Astrocyte (in vitro differentiated cells and primary cell): ENCODE measurements around the gene KLK10.

Source experiments
- EZH2 ChIP-seq: IDR thresholded peaks from 2 replicates; pipeline ENCODE4 v1.6.1; 2012; ENCODE audit warnings: mild to moderate bottlenecking, low read length, inconsistent platforms; ENCODE audit not compliant: insufficient read depth
- TF ChIP-seq, protein P1 (sequence below): IDR thresholded peaks from 2 replicates; pipeline ENCODE4 v1.5.1; 2011; ENCODE audit warnings: low read depth, mild to moderate bottlenecking, inconsistent platforms, low read length, moderate library complexity; ENCODE audit not compliant: insufficient read depth

DNA sequence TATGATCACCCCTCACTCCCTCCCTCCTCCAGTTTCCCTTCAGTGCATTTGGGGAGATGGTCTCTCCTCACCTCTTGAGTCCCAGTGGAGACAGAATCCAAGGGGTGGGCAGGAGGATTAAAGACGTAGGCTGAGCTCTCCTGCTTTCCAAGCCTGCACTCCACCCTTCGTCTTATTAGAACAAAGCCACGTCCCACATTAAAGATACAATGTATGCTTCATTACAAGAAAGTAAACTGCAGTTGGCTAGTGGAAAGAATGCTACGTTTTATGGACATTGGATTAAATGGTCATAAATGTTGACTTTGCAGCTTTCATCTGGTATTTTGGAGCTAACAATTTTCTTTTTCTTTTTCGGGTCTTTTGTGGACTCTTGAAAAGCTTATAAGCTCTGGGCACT, 8.4 kb upstream of the KLK10 start:
- TF ChIP-seq, protein P1, sequence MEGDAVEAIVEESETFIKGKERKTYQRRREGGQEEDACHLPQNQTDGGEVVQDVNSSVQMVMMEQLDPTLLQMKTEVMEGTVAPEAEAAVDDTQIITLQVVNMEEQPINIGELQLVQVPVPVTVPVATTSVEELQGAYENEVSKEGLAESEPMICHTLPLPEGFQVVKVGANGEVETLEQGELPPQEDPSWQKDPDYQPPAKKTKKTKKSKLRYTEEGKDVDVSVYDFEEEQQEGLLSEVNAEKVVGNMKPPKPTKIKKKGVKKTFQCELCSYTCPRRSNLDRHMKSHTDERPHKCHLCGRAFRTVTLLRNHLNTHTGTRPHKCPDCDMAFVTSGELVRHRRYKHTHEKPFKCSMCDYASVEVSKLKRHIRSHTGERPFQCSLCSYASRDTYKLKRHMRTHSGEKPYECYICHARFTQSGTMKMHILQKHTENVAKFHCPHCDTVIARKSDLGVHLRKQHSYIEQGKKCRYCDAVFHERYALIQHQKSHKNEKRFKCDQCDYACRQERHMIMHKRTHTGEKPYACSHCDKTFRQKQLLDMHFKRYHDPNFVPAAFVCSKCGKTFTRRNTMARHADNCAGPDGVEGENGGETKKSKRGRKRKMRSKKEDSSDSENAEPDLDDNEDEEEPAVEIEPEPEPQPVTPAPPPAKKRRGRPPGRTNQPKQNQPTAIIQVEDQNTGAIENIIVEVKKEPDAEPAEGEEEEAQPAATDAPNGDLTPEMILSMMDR = no peak
- TF ChIP-seq EZH2 = no peak
